ENCODE data around the gene PPIL3.
"Not testable (repeated sequence)": the region's sequence is repeated elsewhere in the genome, so short reads cannot be mapped to it uniquely, and the experiment has no call there.

GRCh38 chr2:200881715-200882249 is 7.1 kb downstream of the PPIL3 start:
- TF ChIP-seq CTCF (IDR thresholded peaks at IDR 0.05; ENCODE audit: borderline replicate concordance, extremely low read depth, low read length, poor library complexity, severe bottlenecking); EZH2 (IDR thresholded peaks at IDR 0.05; ENCODE audit: borderline replicate concordance, low read depth, low read length, severe bottlenecking): not testable (repeated sequence)

All from DND-41 (cell line).